ENCODE data around the gene IRAK2.

GRCh38 chr3:10259036-10259435, 94.3 kb downstream of the IRAK2 start:
- no peak for TF ChIP-seq CTCF (IDR thresholded peaks at IDR 0.05; ENCODE audit: extremely low read depth in 1 of 2, insufficient read depth in 1 of 2, low read depth in 1 of 2, low read length in 2 of 2)
- TF ChIP-seq EZH2 (IDR thresholded peaks at IDR 0.05; ENCODE audit: borderline replicate concordance, low read depth, low read length, severe bottlenecking), result no peak
- no peak for TF ChIP-seq JUN (IDR thresholded peaks at IDR 0.05; ENCODE audit: borderline replicate concordance, insufficient read depth, insufficient read length, low read depth)
- no peak for TF ChIP-seq POLR2A (IDR thresholded peaks at IDR 0.05; ENCODE audit: low read depth, low read length)
- no peak for TF ChIP-seq MAX (IDR thresholded peaks at IDR 0.05; ENCODE audit: insufficient read depth, insufficient read length)
- no peak for TF ChIP-seq POLR2AphosphoS5 (IDR thresholded peaks at IDR 0.05; ENCODE audit: insufficient read depth, low read depth, low read length)
- no peak for TF ChIP-seq FOS (IDR thresholded peaks at IDR 0.05; ENCODE audit: borderline replicate concordance, insufficient read depth, low read length)
- TF ChIP-seq MYC (IDR thresholded peaks at IDR 0.05; ENCODE audit: low read depth, low read length), result no peak
